Choroid plexus epithelial cell (primary cell): Measurements from ENCODE around the gene CEP63.

ENCODE experiments used
- DNase-seq: peaks from one replicate; pipeline ENCODE4 v3.0.0-alpha.2; 2010; ENCODE audit warnings: low read depth
- H3K4me3 ChIP-seq: 2 replicates; pipeline ENCODE4 v1.5.1; 2011; ENCODE audit warnings: low read depth, mild to moderate bottlenecking, control low read depth, low read length, moderate library complexity
- CTCF ChIP-seq: conservative IDR thresholded peaks from 2 replicates; pipeline ENCODE4 v1.5.1; 2011; ENCODE audit warnings: low read depth, mild to moderate bottlenecking, control low read depth, inconsistent platforms, low read length, moderate library complexity

Gene CEP63

GRCh38 chr3:134606033-134607025 lies 120.5 kb downstream of the CEP63 start:
- no peak overlapping the region for H3K4me3 ChIP-seq
- no peak for TF ChIP-seq CTCF
- peak; percentile 29 for DNase-seq

GRCh38 chr3:134607054-134608022 lies 121.5 kb downstream of the CEP63 start:
- no peak overlapping the region for H3K4me3 ChIP-seq
- TF ChIP-seq CTCF, result no peak
- peak; percentile 82 for DNase-seq

GRCh38 chr3:134608023-134608770 lies 122.3 kb downstream of the CEP63 start:
- no peak overlapping the region for H3K4me3 ChIP-seq
- TF ChIP-seq CTCF, result no peak
- DNase-seq, result no peak

- DNase-seq, result no peak
- no peak overlapping the region for H3K4me3 ChIP-seq
- TF ChIP-seq CTCF, result no peak
Measured at GRCh38 chr3:134608771-134609435, 123.0 kb downstream of the CEP63 start.

GRCh38 chr3:134609821-134610431 lies 124.1 kb downstream of the CEP63 start:
- no peak for TF ChIP-seq CTCF
- DNase-seq, result no peak
- no peak overlapping the region for H3K4me3 ChIP-seq
